Uterine smooth muscle cell (primary cell): Measurements from ENCODE around the gene ANGEL2. TPM values are rescaled to one million over a fixed set of nuclear protein-coding genes. Genes with fewer than 3 reads are reported as not detected.

Experiments
- total RNA-seq: library from RNA; depleted of rRNA; stranded (reverse); fragments of >200 nt; gene quantifications from 2 replicates; pipeline ENCODE4 v1.2.3, GENCODE V29; 2014

ANGEL2 gene
- 56.0 and 56.7 TPM in 2 replicates for total RNA-seq

GRCh38 chr1:213015099-213016050 lies at the start of gene ANGEL2:
ANGEL2 (minus strand) TSS chr1:213015867; CDS start chr1:213015671, 196 bp downstream.

GRCh38 chr1:213051127-213051880 lies 35.6 kb upstream of the ANGEL2 start, which contains the start of gene RPS6KC1:
RPS6KC1 (plus strand) TSS chr1:213051241; CDS start chr1:213051405, 164 bp downstream.

GRCh38 chr1:212950243-212951125 lies 65.2 kb downstream of the ANGEL2 start, which contains the start of gene VASH2:
VASH2 (plus strand) TSS chr1:212950541; CDS start chr1:212951543, 1,002 bp downstream.

Other genes starting within 250 kb of the ANGEL2 start
- 18.6 and 34.2 TPM in 2 replicates for gene NSL1, start 224.1 kb downstream of the ANGEL2 start, total RNA-seq
- gene TATDN3, start 224.0 kb downstream of the ANGEL2 start, total RNA-seq = 15.9 and 16.3 TPM in 2 replicates
- gene SPATA45, start 168.2 kb downstream of the ANGEL2 start, total RNA-seq = not detected in 2 replicates
- gene FLVCR1, start 157.6 kb downstream of the ANGEL2 start, total RNA-seq = 13.7 and 17.4 TPM in 2 replicates
- gene VASH2, start 65.3 kb downstream of the ANGEL2 start, total RNA-seq = 0.11 and 0.37 TPM in 2 replicates
- 36.9 and 39.5 TPM in 2 replicates for gene RPS6KC1, start 35.4 kb upstream of the ANGEL2 start, total RNA-seq